RWPE2 (cell line): ENCODE data around the gene TNS4.

Experiments used
- ATAC-seq: fragments of 200-7000 bp; cut with Tn5 transposase; 3 replicates; pipeline ENCODE4 v1.9.1; 2021; ENCODE audit warnings: low read depth
- DNase-seq: peaks from one replicate; pipeline ENCODE4 v3.0.0-alpha.2; 2020; ENCODE audit warnings: low spot score
- H3K27ac ChIP-seq: fragments of 450-650 bp; 2 replicates; pipeline ENCODE4 v1.5.1; 2017; ENCODE audit warnings: mild to moderate bottlenecking; ENCODE audit not compliant: poor library complexity, severe bottlenecking
- H3K27me3 ChIP-seq: fragments of 250-450 bp; sonication (Bioruptor Pico); 2 replicates; pipeline ENCODE4 v1.5.1; 2021; ENCODE audit warnings: mild to moderate bottlenecking, moderate library complexity; ENCODE audit not compliant: insufficient read depth, poor library complexity, severe bottlenecking
- H3K36me3 ChIP-seq: fragments of 250-450 bp; sonication (Bioruptor Pico); 2 replicates; pipeline ENCODE4 v1.5.1; 2020; ENCODE audit warnings: low read depth, mild to moderate bottlenecking, moderate library complexity
- H3K4me1 ChIP-seq: fragments of 250-450 bp; sonication (Bioruptor Pico); 2 replicates; pipeline ENCODE4 v1.5.1; 2021; ENCODE audit warnings: mild to moderate bottlenecking, moderate library complexity; ENCODE audit not compliant: insufficient read depth, poor library complexity, severe bottlenecking
- H3K4me3 ChIP-seq: fragments of 250-450 bp; sonication (Bioruptor Pico); 2 replicates; pipeline ENCODE4 v1.5.1; 2021; ENCODE audit warnings: mild to moderate bottlenecking, moderate library complexity; ENCODE audit not compliant: severe bottlenecking
- H3K9me3 ChIP-seq: fragments of 250-450 bp; sonication (Bioruptor Pico); 2 replicates; pipeline ENCODE4 v1.5.1; 2021; ENCODE audit warnings: mild to moderate bottlenecking, moderate library complexity; ENCODE audit not compliant: severe bottlenecking
- TF ChIP-seq, protein P1 (sequence below): fragments of 450-650 bp; IDR thresholded peaks from one replicate; pipeline ENCODE4 v1.5.1; 2017; ENCODE audit warnings: mild to moderate bottlenecking, moderate library complexity; ENCODE audit not compliant: poor library complexity, severe bottlenecking

TNS4 gene

GRCh38 chr17:40530531-40530994, 29.1 kb upstream of the TNS4 start:
- H3K27ac ChIP-seq = peak overlapping the region; percentile 100
- peak; percentile 11 for DNase-seq

GRCh38 chr17:40529991-40530390, 28.6 kb upstream of the TNS4 start:
- peaks cover 5% of the 10 kb centered on the region for H3K36me3 ChIP-seq
- peak; percentile 10 for DNase-seq

More at GRCh38 chr17:40530531-40530994, 29.1 kb upstream of the TNS4 start:
- no peak for ATAC-seq
- Histone ChIP-seq H3K9me3 (peaks cover 3% of the 10 kb centered on the region), H3K4me1 (peaks cover 31% of the 10 kb centered on the region), H3K27me3 (no peaks in the 10 kb centered on the region), H3K36me3 (peaks cover 2% of the 10 kb centered on the region; the same call in 1 of the 2 replicates), H3K4me3 (no peak overlapping the region)
- TF ChIP-seq, protein P1, sequence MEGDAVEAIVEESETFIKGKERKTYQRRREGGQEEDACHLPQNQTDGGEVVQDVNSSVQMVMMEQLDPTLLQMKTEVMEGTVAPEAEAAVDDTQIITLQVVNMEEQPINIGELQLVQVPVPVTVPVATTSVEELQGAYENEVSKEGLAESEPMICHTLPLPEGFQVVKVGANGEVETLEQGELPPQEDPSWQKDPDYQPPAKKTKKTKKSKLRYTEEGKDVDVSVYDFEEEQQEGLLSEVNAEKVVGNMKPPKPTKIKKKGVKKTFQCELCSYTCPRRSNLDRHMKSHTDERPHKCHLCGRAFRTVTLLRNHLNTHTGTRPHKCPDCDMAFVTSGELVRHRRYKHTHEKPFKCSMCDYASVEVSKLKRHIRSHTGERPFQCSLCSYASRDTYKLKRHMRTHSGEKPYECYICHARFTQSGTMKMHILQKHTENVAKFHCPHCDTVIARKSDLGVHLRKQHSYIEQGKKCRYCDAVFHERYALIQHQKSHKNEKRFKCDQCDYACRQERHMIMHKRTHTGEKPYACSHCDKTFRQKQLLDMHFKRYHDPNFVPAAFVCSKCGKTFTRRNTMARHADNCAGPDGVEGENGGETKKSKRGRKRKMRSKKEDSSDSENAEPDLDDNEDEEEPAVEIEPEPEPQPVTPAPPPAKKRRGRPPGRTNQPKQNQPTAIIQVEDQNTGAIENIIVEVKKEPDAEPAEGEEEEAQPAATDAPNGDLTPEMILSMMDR = no peak

DNA sequence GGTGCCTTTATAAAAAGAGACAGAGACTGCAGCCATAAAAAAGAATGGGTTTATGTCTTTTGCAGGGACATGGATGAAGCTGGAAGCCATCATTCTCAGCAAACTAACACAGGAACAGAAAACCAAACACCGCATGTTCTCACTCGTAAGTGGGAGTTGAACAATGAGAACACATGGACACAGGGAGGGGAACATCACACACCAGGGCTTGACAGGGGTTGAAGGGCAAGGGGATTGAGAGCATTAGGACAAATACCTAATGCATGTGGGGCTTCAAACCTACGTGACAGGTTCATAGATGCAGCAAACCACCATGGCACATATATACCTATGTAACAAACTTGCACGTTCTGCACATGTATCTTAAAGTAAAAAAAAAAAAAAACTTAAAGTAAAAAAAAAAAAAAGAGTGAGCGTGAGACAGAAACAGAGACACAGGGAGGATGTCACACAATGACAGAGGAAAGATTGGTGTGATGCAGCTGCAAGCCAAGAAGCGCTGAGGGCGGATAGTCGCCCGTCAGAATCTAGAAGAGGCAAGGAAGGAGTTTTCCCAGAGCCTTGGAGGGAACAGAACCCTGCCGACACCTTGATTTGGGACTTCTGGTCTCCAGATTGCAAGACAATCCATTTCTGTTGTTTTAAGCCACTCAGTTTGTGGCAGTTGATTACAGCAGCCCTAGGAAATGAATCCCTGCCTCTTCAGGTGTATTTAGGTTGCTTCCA, 27.4 kb upstream of the TNS4 start:
- Histone ChIP-seq H3K27ac (peak overlapping the region; percentile 100), H3K4me3 (no peak overlapping the region), H3K36me3 (peaks cover 16% of the 10 kb centered on the region), H3K27me3 (no peaks in the 10 kb centered on the region), H3K9me3 (peaks cover 5% of the 10 kb centered on the region), H3K4me1 (peaks cover 31% of the 10 kb centered on the region)
- DNase-seq = peak; percentile 15
- TF ChIP-seq, protein P1 = no peak
- no peak for ATAC-seq

More at GRCh38 chr17:40529991-40530390, 28.6 kb upstream of the TNS4 start:
- ATAC-seq = no peak; the same call in 2 of the 3 replicates
- peaks cover 5% of the 10 kb centered on the region for H3K9me3 ChIP-seq
- peak overlapping the region; percentile 100 for H3K27ac ChIP-seq
- peaks cover 31% of the 10 kb centered on the region for H3K4me1 ChIP-seq
- no peak overlapping the region for H3K4me3 ChIP-seq
- TF ChIP-seq, protein P1 = no peak
- no peaks in the 10 kb centered on the region for H3K27me3 ChIP-seq

- H3K4me1 ChIP-seq = peaks cover 30% of the 10 kb centered on the region
- no peak overlapping the region for H3K4me3 ChIP-seq
- ATAC-seq = no peak
- peaks cover 23% of the 10 kb centered on the region for H3K36me3 ChIP-seq
- no peaks in the 10 kb centered on the region for H3K27me3 ChIP-seq
- peak overlapping the region; percentile 100 for H3K27ac ChIP-seq
- TF ChIP-seq, protein P1 = no peak
- H3K9me3 ChIP-seq = peaks cover 5% of the 10 kb centered on the region
- DNase-seq = peak; percentile 33
Observed at GRCh38 chr17:40526668-40527067, 25.2 kb upstream of the TNS4 start.

DNA sequence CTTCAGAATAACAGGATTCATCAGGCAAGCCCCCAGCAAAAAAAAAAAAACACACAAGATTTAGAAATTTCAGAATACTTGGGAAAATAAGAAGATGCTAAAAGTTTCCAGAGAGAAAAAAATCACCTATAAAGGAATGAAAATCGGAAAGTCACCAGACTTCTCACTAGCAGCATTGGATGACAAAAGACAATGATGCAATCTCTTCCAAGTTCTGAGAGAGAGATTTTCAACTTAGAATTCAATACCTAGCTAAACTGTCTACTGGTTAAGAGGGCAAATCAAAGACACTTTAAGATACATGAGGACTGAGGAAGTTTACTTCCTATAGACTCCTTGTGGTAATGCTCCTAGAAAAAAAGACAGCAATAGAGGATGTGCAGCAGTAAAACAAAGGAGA, 23.9 kb upstream of the TNS4 start:
- Histone ChIP-seq H3K9me3 (peaks cover 5% of the 10 kb centered on the region), H3K4me1 (peaks cover 38% of the 10 kb centered on the region), H3K27ac (peak overlapping the region; percentile 100), H3K36me3 (peaks cover 28% of the 10 kb centered on the region), H3K4me3 (no peak overlapping the region), H3K27me3 (no peaks in the 10 kb centered on the region)
- TF ChIP-seq, protein P1 = no peak
- ATAC-seq (no peak), DNase-seq (no peak)
